Activated CD8-positive, alpha-beta T cell treated with anti-CD3 and anti-CD28 coated beads for 36 hours (primary cell): ENCODE results near the gene HMX1. TPM values are rescaled to one million over a fixed set of nuclear protein-coding genes. Genes with fewer than 3 reads are reported as not detected.

Experiments used
- ATAC-seq: fragments of 200-7000 bp; cut with Tn5 transposase; one replicate; pipeline ENCODE4 v1.10.0; 2021; ENCODE audit warnings: mild to moderate bottlenecking, moderate library complexity
- CTCF ChIA-PET: fragments of 350-600 bp; sonication (Branson Sonifier 250); formaldehyde crosslinking; loops from one replicate; lab custom pipeline; 2021; ENCODE audit warnings: antibody characterized with exemption; lab: Charles Lee
- POLR2A ChIA-PET: fragments of 350-600 bp; sonication (Branson Sonifier 250); formaldehyde crosslinking; loops from one replicate; lab custom pipeline; 2021; ENCODE audit warnings: antibody characterized with exemption; lab: Charles Lee
- DNase-seq: peaks from one replicate; pipeline ENCODE4 v3.0.0-alpha.2; 2020
- H3K27ac Mint-ChIP-seq: one replicate; pipeline ENCODE4 v1.8.0; 2021; ENCODE audit warnings: mild to moderate bottlenecking, mixed read lengths
- H3K27me3 Mint-ChIP-seq: one replicate; pipeline ENCODE4 v1.8.0; 2021; ENCODE audit warnings: mixed read lengths
- H3K36me3 Mint-ChIP-seq: one replicate; pipeline ENCODE4 v1.8.0; 2021; ENCODE audit warnings: low read depth, mixed read lengths
- H3K4me1 Mint-ChIP-seq: one replicate; pipeline ENCODE4 v1.8.0; 2021; ENCODE audit warnings: low read depth, mixed read lengths
- H3K4me3 Mint-ChIP-seq: one replicate; pipeline ENCODE4 v1.8.0; 2021; ENCODE audit warnings: mild to moderate bottlenecking, moderate library complexity, mixed read lengths
- H3K9me3 Mint-ChIP-seq: one replicate; pipeline ENCODE4 v1.8.0; 2021; ENCODE audit warnings: mixed read lengths
- CTCF ChIP-seq: fragments of 200-600 bp; IDR thresholded peaks from one replicate; pipeline ENCODE4 v1.8.0; 2022; ENCODE audit warnings: antibody characterized with exemption, mild to moderate bottlenecking
- intact Hi-C: fragments of 100-400 bp; cut with micrococcal nuclease; formaldehyde crosslinking; loops from one replicate; pipeline ENCODE4 v1.10.0; 2022
- total RNA-seq, 2 experiments: library from RNA; stranded (reverse); gene quantifications; one replicate each; pipeline ENCODE4 v1.2.3, GENCODE V29; 2021

HMX1 gene
- total RNA-seq, 2 experiments from 2014 or later, result not detected

DNA sequence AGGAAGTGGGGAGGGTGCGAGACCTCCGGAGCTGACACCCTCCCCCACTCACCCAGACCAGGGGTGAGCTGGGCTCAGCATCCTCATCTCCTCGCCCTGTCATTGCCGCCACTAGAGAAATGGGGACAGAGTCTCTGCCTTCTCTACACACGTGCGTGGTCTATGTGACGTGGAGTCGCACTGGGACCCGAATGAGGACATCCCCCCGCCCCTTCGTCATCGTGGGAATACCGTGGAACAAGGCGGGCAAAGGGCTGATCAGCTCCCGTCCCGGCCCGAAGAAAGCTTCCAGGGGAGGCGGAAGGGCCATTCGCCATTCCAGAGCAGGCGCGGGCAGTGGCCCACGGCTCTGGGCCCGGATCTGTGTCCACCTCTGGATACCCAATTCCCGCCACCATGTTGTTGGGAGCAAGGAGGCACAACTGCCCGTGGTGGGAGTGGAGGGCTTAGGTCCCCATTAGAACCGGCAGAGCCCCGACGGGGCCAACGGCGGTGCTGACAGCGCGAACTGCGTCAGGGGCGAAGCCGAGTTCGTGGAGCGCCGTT, 12.0 kb downstream of the HMX1 start:
- Mint-ChIP-seq H3K4me3 (no peak overlapping the region), H3K27ac (no peak overlapping the region), H3K27me3 (peaks cover 71% of the 10 kb centered on the region), H3K4me1 (peaks cover 5% of the 10 kb centered on the region), H3K9me3 (no peaks in the 10 kb centered on the region), H3K36me3 (no peaks in the 10 kb centered on the region)
- CTCF ChIA-PET, result no interaction called here
- intact Hi-C loops, result no loop called here
- POLR2A ChIA-PET, result no interaction called here
- ATAC-seq, result no peak
- TF ChIP-seq CTCF, result no peak
- DNase-seq, result no peak

- Mint-ChIP-seq H3K9me3 (no peaks in the 10 kb centered on the region), H3K27ac (no peak overlapping the region), H3K4me1 (peaks cover 5% of the 10 kb centered on the region), H3K36me3 (no peaks in the 10 kb centered on the region), H3K27me3 (peaks cover 65% of the 10 kb centered on the region), H3K4me3 (no peak overlapping the region)
- ATAC-seq (no peak), DNase-seq (no peak)
- ChIA-PET POLR2A (no interaction called here), CTCF (no interaction called here)
- intact Hi-C loops, result no loop called here
- TF ChIP-seq CTCF, result no peak
Measured at GRCh38 chr4:8858701-8859210, 12.9 kb downstream of the HMX1 start.

GRCh38 chr4:8857766-8858700, 13.6 kb downstream of the HMX1 start:
- no peak for DNase-seq
- Mint-ChIP-seq H3K36me3 (no peaks in the 10 kb centered on the region), H3K27me3 (peaks cover 66% of the 10 kb centered on the region), H3K9me3 (no peaks in the 10 kb centered on the region), H3K4me1 (peaks cover 5% of the 10 kb centered on the region), H3K4me3 (no peak overlapping the region), H3K27ac (no peak overlapping the region)
- POLR2A ChIA-PET, result no interaction called here
- CTCF ChIA-PET, result no interaction called here
- TF ChIP-seq CTCF, result no peak
- intact Hi-C loops, result no loop called here
- no peak for ATAC-seq

GRCh38 chr4:8856835-8857621, 14.6 kb downstream of the HMX1 start:
- Mint-ChIP-seq H3K27ac (no peak overlapping the region), H3K4me1 (peaks cover 5% of the 10 kb centered on the region), H3K36me3 (no peaks in the 10 kb centered on the region), H3K27me3 (peaks cover 57% of the 10 kb centered on the region), H3K9me3 (no peaks in the 10 kb centered on the region), H3K4me3 (no peak overlapping the region)
- TF ChIP-seq CTCF, result no peak
- POLR2A ChIA-PET, result no interaction called here
- no peak for DNase-seq
- no peak for ATAC-seq
- intact Hi-C loops, result no loop called here
- CTCF ChIA-PET, result no interaction called here
